Activated CD4-positive, alpha-beta memory T cell treated with anti-CD3 and anti-CD28 coated beads for 36 hours (primary cell): ENCODE results near the gene LOXL3. TPM values are rescaled to one million over a fixed set of nuclear protein-coding genes. Genes with fewer than 3 reads are reported as not detected.

Experiments used
- CTCF ChIA-PET: fragments of 350-600 bp; sonication (Branson Sonifier 250); formaldehyde crosslinking; loops from one replicate; lab custom pipeline; 2021; ENCODE audit warnings: antibody characterized with exemption, inconsistent platforms; lab: Charles Lee
- POLR2A ChIA-PET: fragments of 350-600 bp; sonication (Branson Sonifier 250); formaldehyde crosslinking; loops from one replicate; lab custom pipeline; 2021; ENCODE audit warnings: antibody characterized with exemption; lab: Charles Lee
- DNase-seq: peaks from one replicate; pipeline ENCODE4 v3.0.0-alpha.2; 2020
- H3K27ac Mint-ChIP-seq: one replicate; pipeline ENCODE4 v1.8.0; 2021; ENCODE audit warnings: mixed read lengths
- H3K27me3 Mint-ChIP-seq: one replicate; pipeline ENCODE4 v1.8.0; 2021; ENCODE audit warnings: mixed read lengths
- H3K36me3 Mint-ChIP-seq: one replicate; pipeline ENCODE4 v1.8.0; 2021; ENCODE audit warnings: mixed read lengths
- H3K4me1 Mint-ChIP-seq: one replicate; pipeline ENCODE4 v1.8.0; 2021; ENCODE audit warnings: low read depth, mixed read lengths
- H3K4me3 Mint-ChIP-seq: one replicate; pipeline ENCODE4 v1.8.0; 2021; ENCODE audit warnings: mild to moderate bottlenecking, mixed read lengths
- H3K9me3 Mint-ChIP-seq: one replicate; pipeline ENCODE4 v1.8.0; 2021; ENCODE audit warnings: mixed read lengths
- intact Hi-C: fragments of 100-400 bp; cut with micrococcal nuclease; formaldehyde crosslinking; loops from one replicate; pipeline ENCODE4 v1.15.1; 2023
- total RNA-seq, 2 experiments: library from RNA; stranded (reverse); gene quantifications; one replicate each; pipeline ENCODE4 v1.2.3, GENCODE V29; 2021

The LOXL3 gene
- total RNA-seq, 2 experiments from 2014 or later, result 0.90 to 1.1 TPM

DNA sequence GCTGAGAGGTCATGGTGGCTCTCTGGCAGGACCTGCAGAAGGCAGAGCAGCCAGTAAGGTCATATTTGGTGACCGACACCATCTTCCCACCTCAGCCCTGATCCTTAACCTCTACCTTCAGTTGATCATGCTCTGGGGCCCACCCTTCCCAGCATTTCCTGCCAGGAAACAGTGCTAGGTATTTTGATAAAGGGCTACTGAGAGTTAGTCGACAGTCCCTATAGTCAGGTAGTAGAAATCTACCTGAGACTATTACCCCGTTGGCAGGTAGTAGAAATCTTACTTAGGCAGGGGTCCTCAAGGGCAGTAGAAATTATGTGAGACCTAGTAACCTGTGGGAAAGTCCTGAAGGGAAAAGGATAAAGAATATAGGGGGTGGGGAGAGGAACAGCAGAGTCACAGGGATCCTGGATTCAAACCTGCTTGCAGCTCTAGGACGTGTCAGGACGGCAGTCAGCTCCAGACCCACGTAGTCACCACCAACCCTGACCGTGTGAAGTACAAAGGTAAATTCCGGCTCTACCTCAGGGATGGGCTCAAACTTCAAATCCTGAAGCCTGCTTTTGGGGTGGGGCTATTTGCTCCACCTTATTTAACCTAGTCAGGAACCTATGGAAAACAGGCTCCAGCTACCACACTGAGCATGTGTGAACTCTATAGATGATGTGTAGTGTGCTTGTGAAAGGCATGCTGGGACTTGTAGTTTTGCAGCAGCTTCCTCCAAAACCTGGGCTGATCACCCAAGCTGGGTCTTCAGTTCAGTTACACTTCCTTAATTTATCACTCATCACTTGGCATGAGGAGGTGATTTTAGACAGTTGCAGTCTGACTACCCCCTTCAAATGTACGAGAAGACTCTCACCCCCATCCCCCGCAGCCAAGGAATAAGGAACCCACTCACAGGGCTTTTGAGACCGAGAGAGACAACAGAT lies 27.8 kb downstream of the LOXL3 start, which contains the start of gene DQX1:
Gene DQX1 (minus strand): TSS at position 515 of the 932 bp plus-strand sequence. CDS start 502 bp downstream, at position 13.
- H3K9me3 Mint-ChIP-seq, result no peaks in the 10 kb centered on the region
- H3K27ac Mint-ChIP-seq, result no peak within 1 kb of the TSS
- CTCF ChIA-PET, result no interaction called here
- peaks cover 34% of the 10 kb centered on the region for H3K36me3 Mint-ChIP-seq
- H3K27me3 Mint-ChIP-seq, result no peaks in the 10 kb centered on the region
- POLR2A ChIA-PET, result interaction anchor here (1.1 to 1.4 kb wide), 3 partner anchors 22 to 67 kb away, joined by 3 to 4 read pairs (median 4); partner anchors contain the start of genes CCDC142, TTC31 and WBP1
- H3K4me3 Mint-ChIP-seq, result no peak within 1 kb of the TSS
- H3K4me1 Mint-ChIP-seq, result peaks cover 25% of the 10 kb centered on the region
- intact Hi-C loops, result no loop called here
- DNase-seq, result no peak

DNA sequence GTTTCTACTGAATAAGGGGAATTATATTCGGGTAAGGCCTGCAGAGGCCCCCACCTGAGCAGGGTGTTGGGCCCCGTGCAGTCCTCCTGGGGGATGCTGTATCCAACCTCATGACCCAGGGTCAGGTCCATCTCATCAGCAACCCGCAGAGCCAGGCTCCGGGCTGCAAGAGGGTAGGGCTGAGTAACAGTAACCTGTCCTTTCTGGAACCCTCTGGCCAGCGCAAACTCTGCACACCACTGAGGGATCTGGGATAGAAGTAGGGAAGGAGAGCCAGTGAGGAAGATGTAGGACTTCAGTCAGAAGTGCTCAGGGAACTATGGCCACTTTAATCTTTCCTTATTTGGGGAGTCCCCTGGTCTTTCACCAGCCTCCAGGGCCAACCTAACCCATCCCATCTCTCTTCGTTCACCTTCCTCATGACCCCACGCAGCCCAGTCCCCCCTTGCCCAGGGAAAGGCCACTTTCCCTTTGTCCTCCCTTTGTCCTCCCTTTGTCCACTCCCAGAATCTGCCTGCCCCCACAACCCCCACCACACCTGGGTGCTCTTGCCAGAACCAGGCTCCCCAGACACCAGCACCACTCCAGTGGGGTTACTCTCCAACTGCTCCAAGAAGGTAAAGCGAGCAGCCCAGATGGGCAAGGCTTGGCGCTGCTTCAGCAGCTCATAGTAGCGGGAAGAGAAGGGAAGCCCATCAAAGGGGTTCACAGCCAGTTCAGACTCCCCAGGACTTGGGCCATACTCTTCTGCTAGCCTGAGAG lies 28.6 kb downstream of the LOXL3 start:
- H3K27me3 Mint-ChIP-seq, result peaks cover 3% of the 10 kb centered on the region
- ChIA-PET CTCF (no interaction called here), POLR2A (no interaction called here)
- peaks cover 28% of the 10 kb centered on the region for H3K36me3 Mint-ChIP-seq
- H3K4me1 Mint-ChIP-seq, result peaks cover 20% of the 10 kb centered on the region
- H3K27ac Mint-ChIP-seq, result no peak overlapping the region
- no peak overlapping the region for H3K4me3 Mint-ChIP-seq
- H3K9me3 Mint-ChIP-seq, result no peaks in the 10 kb centered on the region
- intact Hi-C loops, result no loop called here
- DNase-seq, result no peak

DNA sequence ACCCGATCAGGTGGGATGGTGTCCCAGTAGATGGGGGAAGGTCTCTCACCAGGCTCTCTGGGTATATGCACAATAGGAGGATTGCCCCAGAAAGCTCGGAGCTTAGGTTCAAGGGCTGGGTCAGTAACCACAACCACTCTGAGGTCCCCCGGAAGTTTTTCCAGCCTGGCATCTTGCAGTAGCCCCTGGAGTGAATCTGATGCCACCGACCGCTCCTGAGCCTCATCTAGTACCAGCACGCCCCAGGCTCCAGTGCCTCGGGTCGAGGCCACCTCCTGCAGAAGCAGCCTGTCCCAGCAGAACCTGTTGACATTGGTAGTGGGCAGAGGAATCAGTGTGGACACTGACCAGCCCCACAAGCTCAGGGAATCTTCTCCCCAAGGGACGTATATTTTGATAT lies 29.7 kb downstream of the LOXL3 start:
- peaks cover 19% of the 10 kb centered on the region for H3K4me1 Mint-ChIP-seq
- POLR2A ChIA-PET, result no interaction called here
- no peaks in the 10 kb centered on the region for H3K9me3 Mint-ChIP-seq
- H3K27ac Mint-ChIP-seq, result no peak overlapping the region
- no peak for DNase-seq
- CTCF ChIA-PET, result no interaction called here
- H3K27me3 Mint-ChIP-seq, result peaks cover 14% of the 10 kb centered on the region
- H3K4me3 Mint-ChIP-seq, result no peak overlapping the region
- peaks cover 27% of the 10 kb centered on the region for H3K36me3 Mint-ChIP-seq
- intact Hi-C loops, result no loop called here

DNA sequence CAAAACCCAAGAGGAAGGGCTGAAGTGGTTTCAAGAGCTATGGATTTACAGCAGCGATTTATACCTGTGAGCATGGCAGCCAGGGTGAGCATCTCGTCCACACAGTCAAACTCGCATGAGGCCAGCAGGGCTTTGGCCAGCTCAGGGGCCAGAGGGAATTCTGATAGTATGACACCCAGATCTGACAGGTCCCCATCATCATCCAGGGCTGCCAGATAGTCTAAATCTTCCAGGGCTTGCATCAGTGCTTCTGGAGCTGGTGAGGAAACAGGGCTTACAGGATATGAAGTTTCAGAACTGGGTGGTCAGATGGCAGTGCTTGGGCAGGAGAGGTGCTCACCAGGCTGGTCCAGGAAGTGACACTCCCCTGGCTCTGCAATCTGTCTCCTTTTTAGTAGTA lies 31.2 kb downstream of the LOXL3 start:
- ChIA-PET CTCF (interaction anchor here (1.0 kb wide), 1 partner anchor 39 kb away, joined by 3 read pairs; the partner anchor contains the start of genes CCDC142 and TTC31), POLR2A (no interaction called here)
- Mint-ChIP-seq H3K9me3 (no peaks in the 10 kb centered on the region), H3K27me3 (peaks cover 27% of the 10 kb centered on the region), H3K4me1 (peaks cover 5% of the 10 kb centered on the region), H3K27ac (no peak overlapping the region), H3K36me3 (peaks cover 15% of the 10 kb centered on the region), H3K4me3 (no peak overlapping the region)
- no peak for DNase-seq
- intact Hi-C loops, result no loop called here

DNA sequence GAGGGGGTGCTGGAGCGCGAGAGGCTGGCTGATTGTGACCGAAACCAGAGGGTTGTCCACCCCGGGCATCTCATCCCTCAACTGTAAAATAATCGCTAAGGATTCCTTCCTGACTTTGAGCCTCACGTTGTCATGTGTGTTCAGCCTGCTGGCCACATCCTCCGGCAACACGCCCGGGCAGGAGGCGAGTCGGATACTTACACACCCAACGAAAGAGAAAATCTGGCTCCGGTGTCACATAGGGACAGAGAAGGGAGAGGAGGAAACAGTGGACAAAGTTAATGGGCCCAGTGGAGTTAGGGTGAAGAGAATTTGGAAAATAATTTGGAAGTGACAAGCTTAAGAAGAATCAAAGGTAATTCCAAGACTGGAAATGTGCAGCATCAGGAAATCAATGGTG lies 37.1 kb downstream of the LOXL3 start:
- ChIA-PET CTCF (no interaction called here), POLR2A (interaction anchor here (0.8 to 1.1 kb wide), 2 partner anchors 13 kb away, joined by 4 to 6 read pairs; partner anchors contain the start of genes AUP1 and HTRA2)
- Mint-ChIP-seq H3K27ac (no peak overlapping the region), H3K27me3 (peaks cover 67% of the 10 kb centered on the region), H3K36me3 (peaks cover 2% of the 10 kb centered on the region), H3K4me3 (peak overlapping the region; percentile 57), H3K4me1 (peaks cover 23% of the 10 kb centered on the region), H3K9me3 (no peaks in the 10 kb centered on the region)
- no peak for DNase-seq
- intact Hi-C loops, result loop anchor here (1.0 kb wide), 1 partner anchor 18 kb away; no protein-coding TSS in a partner anchor

DNA sequence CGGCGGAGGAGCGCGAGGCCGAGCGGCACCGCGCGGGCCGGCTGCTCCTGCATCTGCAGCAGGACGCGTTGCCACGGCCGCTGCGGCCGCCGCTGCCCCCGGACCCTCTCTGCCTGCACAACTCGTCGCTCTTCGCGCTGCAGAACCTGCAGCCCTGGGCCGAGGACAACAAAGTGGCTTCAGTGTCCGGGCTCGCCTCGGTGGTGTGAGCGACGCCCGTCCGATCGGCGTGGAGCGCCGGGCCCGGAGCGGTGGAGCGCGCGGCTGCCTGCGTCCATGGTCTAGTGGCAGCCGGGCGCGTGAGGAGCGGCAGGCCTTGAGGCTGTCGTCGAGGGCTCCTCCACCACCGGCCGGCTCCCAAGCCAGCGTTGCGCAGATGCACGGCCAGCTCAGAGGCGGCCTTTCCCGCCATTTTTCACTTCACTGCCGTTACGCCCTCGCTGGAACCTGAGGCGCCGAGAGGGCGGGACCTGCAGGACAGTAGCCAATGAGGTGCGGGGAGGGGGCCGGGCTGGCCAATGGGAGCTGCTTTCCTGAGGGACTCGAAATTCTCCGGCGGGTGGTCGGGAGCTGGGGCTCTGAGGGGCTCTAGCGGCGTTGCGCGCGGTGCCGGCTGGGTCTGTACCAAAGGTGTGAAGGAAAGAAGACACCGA lies 37.6 kb downstream of the LOXL3 start:
- ChIA-PET POLR2A (interaction anchor here (0.8 to 1.1 kb wide), 2 partner anchors 12 to 13 kb away, joined by 4 to 6 read pairs; partner anchors contain the start of genes AUP1 and HTRA2), CTCF (no interaction called here)
- Mint-ChIP-seq H3K4me3 (peak overlapping the region; percentile 57), H3K36me3 (peaks cover 2% of the 10 kb centered on the region), H3K27ac (no peak overlapping the region), H3K27me3 (peaks cover 69% of the 10 kb centered on the region), H3K9me3 (no peaks in the 10 kb centered on the region), H3K4me1 (peaks cover 25% of the 10 kb centered on the region)
- DNase-seq, result peak; percentile 86
- intact Hi-C loops, result loop anchor here (1.0 kb wide), 2 partner anchors 9 to 18 kb away; partner anchors contain the start of gene PCGF1

DNA sequence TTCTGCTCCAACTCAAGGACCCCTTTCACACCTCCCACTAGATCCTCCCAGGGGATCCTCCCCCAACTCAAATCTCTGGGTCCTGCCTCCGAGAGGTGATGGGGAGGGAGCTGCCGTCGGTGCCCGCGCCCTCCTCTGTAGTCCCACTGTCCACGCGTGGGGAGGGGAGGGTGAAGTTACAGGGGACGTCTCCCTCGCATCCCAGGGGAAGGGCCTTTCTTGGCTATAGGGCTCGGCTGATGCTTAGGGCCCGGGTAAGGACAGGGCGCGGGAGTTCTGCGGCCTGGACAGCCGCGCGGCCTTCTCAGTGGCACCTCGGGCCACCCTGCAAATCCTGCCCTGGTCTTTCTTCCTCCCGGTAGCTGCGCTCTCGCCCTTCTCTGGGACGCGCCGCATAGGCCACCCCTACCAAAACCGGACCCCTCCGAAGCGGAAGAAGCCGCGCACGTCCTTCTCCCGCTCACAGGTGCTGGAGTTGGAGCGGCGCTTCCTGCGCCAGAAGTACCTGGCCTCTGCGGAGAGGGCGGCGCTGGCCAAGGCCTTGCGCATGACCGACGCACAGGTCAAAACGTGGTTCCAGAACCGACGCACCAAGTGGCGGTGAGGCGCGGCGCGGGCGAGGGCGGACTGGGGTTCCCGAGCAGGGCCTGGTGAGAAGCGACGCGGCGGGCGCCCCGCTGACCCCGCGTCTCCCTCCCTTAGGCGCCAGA lies 38.3 kb downstream of the LOXL3 start:
- DNase-seq, result no peak
- intact Hi-C loops, result loop anchor here (1.0 kb wide), 1 partner anchor 8 kb away; the partner anchor contains the start of gene PCGF1
- Mint-ChIP-seq H3K4me3 (peak overlapping the region; percentile 62), H3K9me3 (no peaks in the 10 kb centered on the region), H3K27me3 (peaks cover 68% of the 10 kb centered on the region), H3K36me3 (peaks cover 2% of the 10 kb centered on the region), H3K27ac (no peak overlapping the region), H3K4me1 (peaks cover 29% of the 10 kb centered on the region)
- POLR2A ChIA-PET, result interaction anchor here (0.8 kb wide), 1 partner anchor 22 kb away, joined by 3 read pairs; no protein-coding TSS in a partner anchor
- CTCF ChIA-PET, result interaction anchor here (1.4 to 1.5 kb wide), 2 partner anchors 17 to 32 kb away, joined by 4 to 5 read pairs; partner anchors contain the start of genes CCDC142 and TTC31

DNA sequence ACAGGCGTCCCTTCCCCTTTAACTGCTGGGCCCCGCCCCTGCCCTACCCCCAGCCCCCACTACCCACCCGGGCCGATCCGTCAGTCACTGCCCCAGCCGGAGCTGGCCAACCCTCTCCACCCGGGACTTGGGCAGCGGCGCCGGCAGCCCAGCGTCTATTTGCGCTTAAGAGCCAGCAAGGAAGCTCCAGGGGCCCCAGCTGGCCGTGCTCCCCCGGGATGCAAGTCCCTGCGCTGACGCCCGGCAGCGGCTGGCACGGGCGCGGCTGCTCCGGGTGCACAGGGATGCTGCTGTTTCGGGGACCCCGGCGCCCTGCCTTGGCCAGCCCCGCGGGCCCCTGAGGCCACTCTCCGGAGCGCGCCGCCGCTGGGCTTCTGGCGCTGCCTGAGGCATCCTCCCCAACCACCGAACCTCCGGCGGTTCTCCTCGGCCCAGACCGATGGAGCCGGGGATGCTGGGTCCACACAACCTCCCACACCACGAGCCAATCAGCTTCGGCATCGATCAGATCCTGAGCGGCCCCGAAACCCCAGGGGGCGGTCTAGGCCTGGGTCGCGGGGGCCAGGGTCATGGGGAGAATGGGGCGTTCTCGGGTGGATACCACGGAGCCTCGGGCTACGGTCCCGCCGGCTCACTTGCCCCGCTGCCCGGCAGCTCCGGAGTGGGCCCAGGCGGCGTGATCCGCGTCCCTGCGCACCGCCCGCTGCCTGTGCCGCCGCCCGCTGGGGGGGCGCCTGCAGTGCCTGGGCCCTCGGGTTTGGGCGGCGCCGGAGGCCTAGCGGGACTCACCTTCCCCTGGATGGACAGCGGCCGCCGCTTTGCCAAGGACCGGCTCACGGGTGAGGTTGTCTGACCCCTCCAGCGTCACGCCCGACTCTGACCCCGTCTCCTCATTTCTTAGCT lies 39.1 kb downstream of the LOXL3 start, which contains the start of gene TLX2:
Gene TLX2 (plus strand): TSS at position 83 of the 903 bp plus-strand sequence. CDS start 357 bp downstream, at position 440.
- intact Hi-C loops, result loop anchor here (1.0 kb wide), 1 partner anchor 7 kb away; the partner anchor contains the start of gene PCGF1
- no peak within 1 kb of the TSS for H3K27ac Mint-ChIP-seq
- POLR2A ChIA-PET, result interaction anchor here (0.8 kb wide), 1 partner anchor 21 kb away, joined by 3 read pairs; no protein-coding TSS in a partner anchor
- no peaks in the 10 kb centered on the region for H3K9me3 Mint-ChIP-seq
- H3K27me3 Mint-ChIP-seq, result peaks cover 60% of the 10 kb centered on the region
- CTCF ChIA-PET, result interaction anchor here (1.4 to 1.5 kb wide), 2 partner anchors 17 to 32 kb away, joined by 4 to 5 read pairs; partner anchors contain the start of genes CCDC142 and TTC31
- peaks cover 31% of the 10 kb centered on the region for H3K4me1 Mint-ChIP-seq
- no peak for DNase-seq
- peak within 1 kb of the TSS; percentile 62 for H3K4me3 Mint-ChIP-seq
- peaks cover 2% of the 10 kb centered on the region for H3K36me3 Mint-ChIP-seq

DNA sequence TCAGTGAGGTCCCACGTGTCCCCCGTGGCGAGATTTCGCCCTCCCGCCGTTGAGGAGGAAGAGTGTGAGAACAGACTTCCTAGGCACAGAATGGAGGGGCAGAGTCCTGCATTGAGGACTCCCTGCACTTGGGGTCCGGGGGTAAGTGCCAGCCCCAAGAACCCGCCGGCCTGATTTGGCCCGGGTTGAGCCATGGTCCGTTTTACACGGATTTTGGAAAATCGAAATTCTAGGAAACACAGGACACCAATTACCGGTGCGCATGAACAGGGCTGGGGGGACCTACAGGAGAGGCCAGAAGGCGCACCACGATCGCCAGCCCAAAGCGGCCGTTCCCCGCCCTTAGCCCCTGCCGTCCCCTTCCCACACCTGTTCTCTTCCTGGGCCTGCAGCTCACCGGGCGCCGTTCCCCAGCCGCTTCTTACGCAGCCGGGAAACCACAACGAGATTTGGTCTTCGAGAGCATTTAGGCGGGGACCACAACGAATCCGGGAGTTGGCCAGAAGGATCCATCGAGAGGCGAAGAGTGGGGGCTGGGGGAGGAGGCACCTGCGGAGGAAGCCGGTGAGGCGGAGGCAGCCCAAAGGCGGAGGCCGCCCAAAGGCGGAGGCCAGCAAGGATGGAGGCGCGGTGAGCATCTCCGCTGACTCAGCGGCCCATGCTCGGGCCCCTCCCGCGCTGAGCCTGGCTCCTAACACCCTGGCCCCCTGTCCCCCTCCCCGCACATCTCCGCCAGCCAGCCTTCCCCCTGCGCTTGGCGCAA lies 40.0 kb downstream of the LOXL3 start:
- ChIA-PET CTCF (interaction anchor here (1.4 to 1.5 kb wide), 2 partner anchors 18 to 31 kb away, joined by 4 to 5 read pairs; partner anchors contain the start of genes CCDC142 and TTC31), POLR2A (no interaction called here)
- Mint-ChIP-seq H3K27ac (no peak overlapping the region), H3K27me3 (peaks cover 53% of the 10 kb centered on the region), H3K9me3 (no peaks in the 10 kb centered on the region), H3K4me3 (peak overlapping the region; percentile 52), H3K36me3 (peaks cover 2% of the 10 kb centered on the region), H3K4me1 (peaks cover 31% of the 10 kb centered on the region)
- intact Hi-C loops, result no loop called here
- DNase-seq, result peak; percentile 56
